Measurements from ENCODE around the gene GALR2.
"Not testable (repeated sequence)": the region's sequence is repeated elsewhere in the genome, so short reads cannot be mapped to it uniquely, and the experiment has no call there.

Gene GALR2

GRCh38 chr17:76071531-76072147 lies 2.9 kb upstream of the GALR2 start:
- peak overlapping the region; percentile 91 to 100 (median 96) for H3K9ac ChIP-seq (ENCODE audit: low read length in 5 of 5)
- H3K9me3 ChIP-seq (ENCODE audit: control insufficient read depth in 5 of 5, low read length in 5 of 5): no peaks in the 10 kb centered on the region
- peak overlapping the region; percentile 70 for H3K27ac ChIP-seq (ENCODE audit: low read depth, low read length)
- H3K4me1 ChIP-seq (ENCODE audit: control insufficient read depth in 5 of 5, insufficient read depth in 5 of 5, low read length in 5 of 5): peaks cover 0 to 53% (median 51%) of the 10 kb centered on the region in 5 donors
- H3K27me3 ChIP-seq (ENCODE audit: control insufficient read depth in 5 of 5, insufficient read depth in 4 of 5, low read length in 5 of 5): peaks cover 26 to 32% (median 32%) of the 10 kb centered on the region in 5 donors
- H3K4me3 ChIP-seq (ENCODE audit: low read depth in 1 of 5, low read length in 5 of 5): peak overlapping the region; percentile 72 to 98 (median 88)
- peaks cover 3 to 19% (median 14%) of the 10 kb centered on the region in 5 donors for H3K36me3 ChIP-seq (ENCODE audit: control insufficient read depth in 5 of 5, insufficient read depth in 5 of 5, low read length in 5 of 5)

GRCh38 chr17:76072148-76072858 lies 2.3 kb upstream of the GALR2 start, which contains the start of gene SRP68:
SRP68 (minus strand) TSS chr17:76072517; CDS start chr17:76072491, 26 bp downstream.
- Histone ChIP-seq H3K27me3 (ENCODE audit: control insufficient read depth in 5 of 5, insufficient read depth in 4 of 5, low read length in 5 of 5) (peaks cover 33 to 39% (median 38%) of the 10 kb centered on the region in 5 donors), H3K4me3 (ENCODE audit: low read depth in 1 of 5, low read length in 5 of 5) (peak within 1 kb of the TSS; percentile 72 to 98 (median 88)), H3K9me3 (ENCODE audit: control insufficient read depth in 5 of 5, low read length in 5 of 5) (no peaks in the 10 kb centered on the region), H3K27ac (ENCODE audit: low read depth, low read length) (peak within 1 kb of the TSS; percentile 70), H3K36me3 (ENCODE audit: control insufficient read depth in 5 of 5, insufficient read depth in 5 of 5, low read length in 5 of 5) (peaks cover 0 to 13% (median 10%) of the 10 kb centered on the region in 5 donors), H3K9ac (ENCODE audit: low read length in 5 of 5) (peak within 1 kb of the TSS; percentile 94 to 100 (median 96)), H3K4me1 (ENCODE audit: control insufficient read depth in 5 of 5, insufficient read depth in 5 of 5, low read length in 5 of 5) (peaks cover 0 to 59% (median 57%) of the 10 kb centered on the region in 5 donors)

DNA sequence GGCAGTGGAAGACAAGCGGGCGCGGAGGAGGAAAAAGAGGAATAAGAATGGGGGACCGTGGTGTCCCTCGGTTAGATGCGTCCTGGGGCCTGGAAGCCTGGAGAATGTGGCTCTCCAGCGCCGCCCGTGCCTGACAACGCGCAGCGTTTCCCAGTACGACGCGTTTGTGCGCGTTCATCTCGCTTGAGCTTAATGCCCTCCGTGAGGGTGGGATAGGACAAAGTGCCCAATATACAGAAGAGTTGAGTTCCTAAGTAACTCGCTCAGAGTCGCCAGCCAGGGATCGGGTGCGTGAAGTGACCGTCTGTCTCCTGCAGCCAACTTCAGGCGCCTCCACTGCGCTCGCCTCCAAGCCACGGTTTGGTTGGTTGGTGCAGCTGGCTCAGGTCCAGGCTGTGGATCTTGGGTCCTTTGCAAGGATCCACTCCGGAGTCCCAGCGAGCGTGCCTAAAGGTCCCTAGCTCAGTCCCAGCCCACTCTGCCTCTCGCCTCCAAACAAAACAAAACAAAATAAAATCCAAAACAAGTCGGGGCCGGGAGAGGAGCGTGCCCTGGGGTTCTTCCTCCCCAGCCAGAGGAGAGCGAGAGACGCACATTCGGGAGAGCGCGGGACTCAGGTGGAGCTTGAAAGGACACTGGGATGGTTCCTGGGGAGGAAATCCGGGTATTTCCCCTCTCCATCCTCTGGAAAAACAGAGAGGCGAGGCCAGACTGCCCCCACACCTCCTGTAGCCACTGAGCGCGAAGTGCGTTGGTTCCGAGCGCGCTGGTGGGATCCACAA lies 974 bp downstream of the GALR2 start:
- Histone ChIP-seq H3K4me3 (ENCODE audit: low read depth in 1 of 5, low read length in 5 of 5) (peak overlapping the region in 1 of 5 donors; percentile 38), H3K27ac (ENCODE audit: low read depth, low read length) (no peak overlapping the region), H3K36me3 (ENCODE audit: control insufficient read depth in 5 of 5, insufficient read depth in 5 of 5, low read length in 5 of 5) (no peaks in the 10 kb centered on the region), H3K4me1 (ENCODE audit: control insufficient read depth in 5 of 5, insufficient read depth in 5 of 5, low read length in 5 of 5) (peaks cover 0 to 63% (median 55%) of the 10 kb centered on the region in 5 donors), H3K9ac (ENCODE audit: low read length in 5 of 5) (no peak overlapping the region), H3K9me3 (ENCODE audit: control insufficient read depth in 5 of 5, low read length in 5 of 5) (no peaks in the 10 kb centered on the region), H3K27me3 (ENCODE audit: control insufficient read depth in 5 of 5, insufficient read depth in 4 of 5, low read length in 5 of 5) (peaks cover 51 to 67% (median 59%) of the 10 kb centered on the region in 5 donors)

GRCh38 chr17:76076146-76076764 lies 1.7 kb downstream of the GALR2 start:
- Histone ChIP-seq H3K4me3 (ENCODE audit: low read depth in 1 of 5, low read length in 5 of 5) (peak overlapping the region in 1 of 5 donors; percentile 38), H3K9me3 (ENCODE audit: control insufficient read depth in 5 of 5, low read length in 5 of 5) (no peaks in the 10 kb centered on the region), H3K36me3 (ENCODE audit: control insufficient read depth in 5 of 5, insufficient read depth in 5 of 5, low read length in 5 of 5) (no peaks in the 10 kb centered on the region), H3K27me3 (ENCODE audit: control insufficient read depth in 5 of 5, insufficient read depth in 4 of 5, low read length in 5 of 5) (peaks cover 51 to 67% (median 61%) of the 10 kb centered on the region in 5 donors), H3K27ac (ENCODE audit: low read depth, low read length) (no peak overlapping the region), H3K9ac (ENCODE audit: low read length in 5 of 5) (no peak overlapping the region), H3K4me1 (ENCODE audit: control insufficient read depth in 5 of 5, insufficient read depth in 5 of 5, low read length in 5 of 5) (peaks cover 0 to 56% (median 48%) of the 10 kb centered on the region in 5 donors)

DNA sequence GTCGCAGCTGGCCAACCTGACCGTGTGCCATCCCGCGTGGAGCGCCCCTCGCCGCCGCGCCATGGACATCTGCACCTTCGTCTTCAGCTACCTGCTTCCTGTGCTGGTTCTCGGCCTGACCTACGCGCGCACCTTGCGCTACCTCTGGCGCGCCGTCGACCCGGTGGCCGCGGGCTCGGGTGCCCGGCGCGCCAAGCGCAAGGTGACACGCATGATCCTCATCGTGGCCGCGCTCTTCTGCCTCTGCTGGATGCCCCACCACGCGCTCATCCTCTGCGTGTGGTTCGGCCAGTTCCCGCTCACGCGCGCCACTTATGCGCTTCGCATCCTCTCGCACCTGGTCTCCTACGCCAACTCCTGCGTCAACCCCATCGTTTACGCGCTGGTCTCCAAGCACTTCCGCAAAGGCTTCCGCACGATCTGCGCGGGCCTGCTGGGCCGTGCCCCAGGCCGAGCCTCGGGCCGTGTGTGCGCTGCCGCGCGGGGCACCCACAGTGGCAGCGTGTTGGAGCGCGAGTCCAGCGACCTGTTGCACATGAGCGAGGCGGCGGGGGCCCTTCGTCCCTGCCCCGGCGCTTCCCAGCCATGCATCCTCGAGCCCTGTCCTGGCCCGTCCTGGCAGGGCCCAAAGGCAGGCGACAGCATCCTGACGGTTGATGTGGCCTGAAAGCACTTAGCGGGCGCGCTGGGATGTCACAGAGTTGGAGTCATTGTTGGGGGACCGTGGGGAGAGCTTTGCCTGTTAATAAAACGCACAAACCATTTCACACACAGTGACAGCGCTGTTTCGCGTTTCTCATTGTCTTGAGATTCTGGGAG lies 2.4 kb downstream of the GALR2 start:
- no peaks in the 10 kb centered on the region for H3K9me3 ChIP-seq (ENCODE audit: control insufficient read depth in 5 of 5, low read length in 5 of 5)
- no peak overlapping the region for H3K27ac ChIP-seq (ENCODE audit: low read depth, low read length)
- H3K4me3 ChIP-seq (ENCODE audit: low read depth in 1 of 5, low read length in 5 of 5): peak overlapping the region in 2 of 5 donors; percentile 21 to 34
- no peak overlapping the region for H3K9ac ChIP-seq (ENCODE audit: low read length in 5 of 5)
- peaks cover 0 to 50% (median 41%) of the 10 kb centered on the region in 5 donors for H3K4me1 ChIP-seq (ENCODE audit: control insufficient read depth in 5 of 5, insufficient read depth in 5 of 5, low read length in 5 of 5)
- H3K27me3 ChIP-seq (ENCODE audit: control insufficient read depth in 5 of 5, insufficient read depth in 4 of 5, low read length in 5 of 5): peaks cover 51 to 67% (median 61%) of the 10 kb centered on the region in 5 donors
- no peaks in the 10 kb centered on the region for H3K36me3 ChIP-seq (ENCODE audit: control insufficient read depth in 5 of 5, insufficient read depth in 5 of 5, low read length in 5 of 5)

GRCh38 chr17:76077584-76078110 lies 3.1 kb downstream of the GALR2 start:
- H3K36me3 ChIP-seq (ENCODE audit: control insufficient read depth in 5 of 5, insufficient read depth in 5 of 5, low read length in 5 of 5): peaks cover 0 to 4% (median 2%) of the 10 kb centered on the region in 5 donors
- no peak overlapping the region for H3K27ac ChIP-seq (ENCODE audit: low read depth, low read length)
- H3K9ac ChIP-seq (ENCODE audit: low read length in 5 of 5): no peak overlapping the region
- H3K4me3 ChIP-seq (ENCODE audit: low read depth in 1 of 5, low read length in 5 of 5): no peak overlapping the region
- H3K9me3 ChIP-seq (ENCODE audit: control insufficient read depth in 5 of 5, low read length in 5 of 5): no peaks in the 10 kb centered on the region
- H3K27me3 ChIP-seq (ENCODE audit: control insufficient read depth in 5 of 5, insufficient read depth in 4 of 5, low read length in 5 of 5): peaks cover 51 to 67% (median 61%) of the 10 kb centered on the region in 5 donors
- peaks cover 0 to 47% (median 38%) of the 10 kb centered on the region in 5 donors for H3K4me1 ChIP-seq (ENCODE audit: control insufficient read depth in 5 of 5, insufficient read depth in 5 of 5, low read length in 5 of 5)

- Histone ChIP-seq H3K27me3 (ENCODE audit: control insufficient read depth in 5 of 5, insufficient read depth in 4 of 5, low read length in 5 of 5) (peaks cover 51 to 67% (median 61%) of the 10 kb centered on the region in 5 donors), H3K4me1 (ENCODE audit: control insufficient read depth in 5 of 5, insufficient read depth in 5 of 5, low read length in 5 of 5) (peaks cover 0 to 42% (median 33%) of the 10 kb centered on the region in 5 donors), H3K36me3 (ENCODE audit: control insufficient read depth in 5 of 5, insufficient read depth in 5 of 5, low read length in 5 of 5) (peaks cover 0 to 11% (median 9%) of the 10 kb centered on the region in 5 donors)
- not testable (repeated sequence) for H3K9me3 ChIP-seq (ENCODE audit: control insufficient read depth in 5 of 5, low read length in 5 of 5); H3K27ac ChIP-seq (ENCODE audit: low read depth, low read length); H3K9ac ChIP-seq (ENCODE audit: low read length in 5 of 5); H3K4me3 ChIP-seq (ENCODE audit: low read depth in 1 of 5, low read length in 5 of 5)
Measured at GRCh38 chr17:76078370-76078769, 3.8 kb downstream of the GALR2 start.

GRCh38 chr17:76078860-76079534 lies 4.4 kb downstream of the GALR2 start, which contains the start of gene ZACN:
ZACN (plus strand) TSS chr17:76079182; CDS start chr17:76079265, 83 bp downstream.
- no peak within 1 kb of the TSS for H3K9ac ChIP-seq (ENCODE audit: low read length in 5 of 5)
- no peak within 1 kb of the TSS for H3K4me3 ChIP-seq (ENCODE audit: low read depth in 1 of 5, low read length in 5 of 5)
- H3K4me1 ChIP-seq (ENCODE audit: control insufficient read depth in 5 of 5, insufficient read depth in 5 of 5, low read length in 5 of 5): peaks cover 0 to 42% (median 33%) of the 10 kb centered on the region in 5 donors
- H3K27me3 ChIP-seq (ENCODE audit: control insufficient read depth in 5 of 5, insufficient read depth in 4 of 5, low read length in 5 of 5): peaks cover 45 to 61% (median 57%) of the 10 kb centered on the region in 5 donors
- H3K27ac ChIP-seq (ENCODE audit: low read depth, low read length): no peak within 1 kb of the TSS
- no peaks in the 10 kb centered on the region for H3K9me3 ChIP-seq (ENCODE audit: control insufficient read depth in 5 of 5, low read length in 5 of 5)
- H3K36me3 ChIP-seq (ENCODE audit: control insufficient read depth in 5 of 5, insufficient read depth in 5 of 5, low read length in 5 of 5): peaks cover 0 to 18% (median 15%) of the 10 kb centered on the region in 5 donors
